ENCODE data around the gene MTRF1L.
"Not testable (repeated sequence)": the region's sequence is repeated elsewhere in the genome, so short reads cannot be mapped to it uniquely, and the experiment has no call there.

MTRF1L gene

GRCh38 chr6:152966168-152966894 is 36.2 kb downstream of the MTRF1L start:
- DNase-seq, result not testable (repeated sequence)

GRCh38 chr6:152959333-152959732 is 43.2 kb downstream of the MTRF1L start:
- no peak for DNase-seq

- DNase-seq, result no peak
Measured at GRCh38 chr6:152957796-152958195, 44.7 kb downstream of the MTRF1L start.

- no peak for DNase-seq
Measured at GRCh38 chr6:152954443-152954842, 48.1 kb downstream of the MTRF1L start.

- DNase-seq, result peak; percentile 51
Measured at GRCh38 chr6:152952866-152953509, 49.5 kb downstream of the MTRF1L start.

GRCh38 chr6:152952045-152952444 is 50.5 kb downstream of the MTRF1L start:
- no peak for DNase-seq

- no peak for DNase-seq
Measured at GRCh38 chr6:152950240-152950639, 52.3 kb downstream of the MTRF1L start.

GRCh38 chr6:152948150-152948768 is 54.2 kb downstream of the MTRF1L start:
- peak; percentile 59 for DNase-seq

- DNase-seq, result no peak
Measured at GRCh38 chr6:152946995-152947394, 55.5 kb downstream of the MTRF1L start.

- DNase-seq, result no peak
Measured at GRCh38 chr6:152946484-152946883, 56.0 kb downstream of the MTRF1L start.

- DNase-seq, result no peak
Measured at GRCh38 chr6:152943260-152943897, 59.1 kb downstream of the MTRF1L start.

GRCh38 chr6:152942319-152942869 is 60.1 kb downstream of the MTRF1L start:
- DNase-seq, result no peak

GRCh38 chr6:152941746-152942145 is 60.8 kb downstream of the MTRF1L start:
- DNase-seq, result no peak
